Transverse colon (tissue), 4 donors: ENCODE data around the gene GMEB1.

Source experiments
- CTCF ChIP-seq, 5 experiments: fragments of 200-600 bp in 3 of 5; fragments of 450-650 bp in 2 of 5; sonication (generic) in 3 of 5; IDR thresholded peaks; 1 replicate in 2 of 5; 2 replicates in 3 of 5; pipeline ENCODE4 v1.5.1; 2016 to 2017; ENCODE audit warnings: antibody characterized with exemption in 5 of 5, inconsistent platforms in 3 of 5, mild to moderate bottlenecking in 2 of 5, moderate library complexity in 1 of 5
- POLR2AphosphoS5 ChIP-seq, 3 donors: sonication (generic); formaldehyde crosslinking; IDR thresholded peaks; one replicate each; pipeline ENCODE4 v1.6.1; 2016; ENCODE audit warnings: antibody characterized with exemption in 3 of 3

DNA sequence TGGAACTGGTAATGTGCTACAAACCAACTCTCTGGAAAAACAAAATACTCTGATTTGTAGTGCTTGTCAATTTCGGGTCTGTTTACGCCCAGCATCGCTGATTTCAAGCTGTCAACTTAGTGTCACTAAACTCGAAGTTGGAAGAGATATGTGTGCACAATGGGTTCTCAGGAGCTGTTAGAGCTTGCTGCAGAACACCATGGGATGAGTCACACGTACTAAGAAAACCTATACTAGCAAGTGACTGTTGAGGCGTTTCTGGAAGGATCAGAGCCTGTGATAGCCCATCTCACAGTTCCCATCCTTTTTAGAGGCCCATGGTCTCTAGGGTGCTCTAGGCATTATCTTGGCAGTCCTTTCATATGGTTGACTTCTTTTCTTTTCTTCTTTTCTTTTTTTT, 14.3 kb downstream of the GMEB1 start:
- TF ChIP-seq CTCF (IDR thresholded peaks at IDR 0.05) (no peak), POLR2AphosphoS5 (IDR thresholded peaks at IDR 0.05) (no peak)
